HEK293T (cell line): Measurements from ENCODE around the gene MMP2.

Experiments used
- BHLHE40 ChIP-seq: fragments of 450-650 bp; IDR thresholded peaks from 2 replicates; pipeline ENCODE4 v1.6.1; 2016; ENCODE audit warnings: mild to moderate bottlenecking, moderate library complexity, borderline replicate concordance
- CTBP1 ChIP-seq: fragments of 450-650 bp; IDR thresholded peaks from 2 replicates; pipeline ENCODE4 v1.6.1; 2016; ENCODE audit warnings: borderline replicate concordance
- FOXA1 ChIP-seq: fragments of 450-650 bp; IDR thresholded peaks from 2 replicates; pipeline ENCODE4 v1.6.1; 2016; ENCODE audit warnings: mild to moderate bottlenecking
- FOXK2 ChIP-seq: fragments of 450-650 bp; IDR thresholded peaks from 2 replicates; pipeline ENCODE4 v1.6.1; 2016; ENCODE audit warnings: mild to moderate bottlenecking
- HDGF ChIP-seq: fragments of 450-650 bp; IDR thresholded peaks from 2 replicates; pipeline ENCODE4 v1.6.1; 2017; ENCODE audit warnings: antibody characterized with exemption, borderline replicate concordance
- ZNF384 ChIP-seq: fragments of 450-650 bp; IDR thresholded peaks from 2 replicates; pipeline ENCODE4 v1.6.1; 2016

GRCh38 chr16:55494994-55495421 lies 16.0 kb downstream of the MMP2 start:
- TF ChIP-seq HDGF, result no peak
- no peak for TF ChIP-seq FOXA1
- TF ChIP-seq FOXK2, result no peak
- no peak for TF ChIP-seq BHLHE40
- TF ChIP-seq CTBP1, result no peak
- TF ChIP-seq ZNF384, result no peak
